HG02642 (cell line): Measurements from ENCODE around the gene NLRP6.
"Not testable (repeated sequence)": the region's sequence is repeated elsewhere in the genome, so short reads cannot be mapped to it uniquely, and the experiment has no call there.

Experiments
- ATAC-seq: cut with Tn5 transposase; IDR thresholded peaks from one replicate; pipeline ENCODE4 v1.9.1; 2021; ENCODE audit warnings: mild to moderate bottlenecking; ENCODE audit not compliant: unreplicated experiment, poor library complexity

The NLRP6 gene

DNA sequence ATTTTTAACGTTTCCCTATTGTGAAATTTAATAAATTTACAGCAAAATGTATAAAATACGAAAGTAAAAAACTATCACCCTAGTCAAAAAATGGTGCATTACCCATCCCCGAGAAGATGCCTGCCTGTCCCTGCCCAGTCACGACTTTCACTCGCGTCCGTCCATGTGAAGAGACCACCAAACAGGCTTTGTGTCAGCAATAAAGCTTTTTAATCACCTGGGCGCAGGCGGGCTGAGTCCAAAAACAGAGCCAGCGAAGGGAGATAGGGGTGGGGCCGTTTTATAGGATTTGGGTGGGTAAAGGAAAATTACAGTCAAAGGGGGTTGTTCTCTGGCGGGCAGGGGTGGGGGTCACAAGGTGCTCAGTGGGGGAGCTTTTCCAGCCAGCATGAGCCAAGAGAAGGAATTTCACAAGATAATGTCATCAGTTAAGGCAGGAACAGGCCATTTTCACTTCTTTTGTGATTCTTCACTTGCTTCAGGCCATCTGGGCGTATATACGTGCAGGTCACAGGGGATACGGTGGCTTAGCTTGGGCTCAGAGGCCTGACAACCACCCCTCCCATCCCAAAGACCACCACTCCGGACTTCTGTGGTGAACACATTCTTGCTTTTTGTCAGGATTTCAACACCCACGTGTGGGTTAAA lies 55.5 kb downstream of the NLRP6 start:
- not testable (repeated sequence) for ATAC-seq

GRCh38 chr11:334264-334994 lies 56.2 kb downstream of the NLRP6 start:
- no peak for ATAC-seq
